Stimulated activated CD4-positive, alpha-beta T cell treated with anti-CD3 and anti-CD28 coated beads, Interleukin-4, amount 100 ng/mL, for 24 hours (primary cell): Measurements from ENCODE around the gene KCNIP3.
"Not testable (repeated sequence)": the region's sequence is repeated elsewhere in the genome, so short reads cannot be mapped to it uniquely, and the experiment has no call there.

Experiments
- DNase-seq: peaks from one replicate; pipeline ENCODE4 v3.0.0-alpha.2; 2020

KCNIP3 gene

GRCh38 chr2:95372216-95372829, 75.2 kb downstream of the KCNIP3 start:
- DNase-seq = no peak

- DNase-seq = no peak
Observed at GRCh38 chr2:95372845-95373244, 75.7 kb downstream of the KCNIP3 start.

GRCh38 chr2:95374029-95374428, 76.9 kb downstream of the KCNIP3 start:
- DNase-seq = no peak

GRCh38 chr2:95374451-95374920, 77.3 kb downstream of the KCNIP3 start:
- DNase-seq = no peak

DNA sequence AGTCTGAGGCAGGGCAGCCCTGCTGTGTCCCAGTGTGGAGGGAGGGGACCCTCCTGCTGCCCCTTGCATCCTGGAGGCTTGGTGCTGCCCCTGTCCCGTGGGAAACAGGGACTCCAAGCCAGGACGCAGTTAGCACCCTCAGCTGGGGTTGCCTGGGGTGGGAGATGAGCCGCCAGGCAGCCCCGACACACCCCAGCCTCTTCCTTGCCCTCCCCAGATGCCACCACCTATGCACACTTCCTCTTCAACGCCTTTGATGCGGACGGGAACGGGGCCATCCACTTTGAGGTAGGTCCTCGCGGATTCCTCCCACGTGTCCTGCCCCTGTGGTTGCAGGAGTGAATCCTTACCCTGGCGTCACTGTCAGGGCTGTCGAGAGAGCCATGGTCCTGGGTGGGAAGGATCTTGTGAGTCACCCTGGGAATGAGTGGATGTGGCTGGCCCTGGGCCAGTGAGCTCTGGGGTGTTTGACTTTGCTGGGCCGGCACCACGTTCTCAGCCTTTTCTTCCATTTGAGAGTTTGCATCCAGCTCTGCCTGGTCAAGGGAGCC, 77.8 kb downstream of the KCNIP3 start:
- DNase-seq = no peak

- no peak for DNase-seq
Observed at GRCh38 chr2:95375532-95376150, 78.5 kb downstream of the KCNIP3 start.

DNA sequence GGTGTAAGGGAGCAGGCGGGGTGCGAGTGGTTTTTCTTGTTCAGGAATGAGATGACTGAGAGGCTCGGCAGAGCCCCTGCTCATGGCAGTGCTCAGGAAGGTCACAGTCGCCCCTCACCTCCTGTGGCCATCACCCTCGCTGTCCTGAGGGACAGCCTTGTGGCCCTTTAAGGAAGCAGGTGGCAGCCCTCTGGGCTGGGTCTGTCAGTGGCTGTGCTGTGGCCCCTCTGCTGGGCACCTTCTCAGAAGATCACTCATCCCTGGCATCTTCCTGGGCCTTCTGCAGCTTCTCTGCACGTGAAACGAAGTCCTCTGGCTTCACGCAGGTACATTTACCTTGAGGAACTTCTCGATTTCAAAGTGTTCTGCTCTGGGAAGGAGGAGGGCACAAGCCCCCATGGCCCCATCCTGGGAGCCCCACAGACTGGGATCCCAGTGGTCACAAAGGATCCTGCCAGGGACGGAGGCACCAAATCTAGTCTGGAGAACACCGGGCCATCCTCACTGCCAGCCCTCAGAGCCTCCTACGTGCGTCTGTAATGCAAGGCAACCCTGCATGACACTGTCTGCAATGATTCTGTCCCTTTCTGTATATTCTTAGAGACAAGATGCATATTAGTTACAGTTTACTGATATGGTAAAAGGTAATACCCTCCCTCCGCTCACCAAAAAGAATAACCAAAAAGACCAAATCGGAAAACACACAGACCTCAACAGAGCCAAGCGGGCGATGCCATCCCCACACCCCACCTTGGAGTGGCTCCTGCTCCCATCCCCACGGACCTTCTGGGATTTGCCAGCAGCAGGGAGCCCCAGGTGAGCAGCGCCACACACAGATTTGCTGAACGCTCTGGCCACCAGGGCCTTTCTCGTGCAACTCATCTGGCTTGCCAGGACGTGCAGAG, 79.4 kb downstream of the KCNIP3 start:
- no peak for DNase-seq

- no peak for DNase-seq
Observed at GRCh38 chr2:95377216-95378123, 80.3 kb downstream of the KCNIP3 start.

DNA sequence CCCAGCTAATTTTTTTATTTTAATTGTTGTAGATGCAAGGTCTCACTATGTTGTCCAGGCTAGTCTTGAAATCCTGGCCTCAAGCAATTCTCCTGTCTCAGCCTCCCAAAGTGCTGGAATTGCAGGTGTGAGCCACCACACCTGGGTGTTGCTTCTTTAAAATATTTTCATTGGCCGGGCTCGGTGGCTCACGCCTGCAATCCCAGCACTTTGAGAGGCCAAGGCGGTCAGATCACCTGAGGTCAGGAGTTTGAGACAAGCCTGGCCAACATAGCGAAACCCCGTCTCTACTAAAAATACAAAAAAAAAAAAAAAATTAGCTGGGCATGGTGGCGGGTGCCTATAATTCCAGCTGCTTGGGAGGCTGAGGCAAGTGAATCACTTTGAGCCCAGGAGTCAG, 81.1 kb downstream of the KCNIP3 start:
- not testable (repeated sequence) for DNase-seq

DNA sequence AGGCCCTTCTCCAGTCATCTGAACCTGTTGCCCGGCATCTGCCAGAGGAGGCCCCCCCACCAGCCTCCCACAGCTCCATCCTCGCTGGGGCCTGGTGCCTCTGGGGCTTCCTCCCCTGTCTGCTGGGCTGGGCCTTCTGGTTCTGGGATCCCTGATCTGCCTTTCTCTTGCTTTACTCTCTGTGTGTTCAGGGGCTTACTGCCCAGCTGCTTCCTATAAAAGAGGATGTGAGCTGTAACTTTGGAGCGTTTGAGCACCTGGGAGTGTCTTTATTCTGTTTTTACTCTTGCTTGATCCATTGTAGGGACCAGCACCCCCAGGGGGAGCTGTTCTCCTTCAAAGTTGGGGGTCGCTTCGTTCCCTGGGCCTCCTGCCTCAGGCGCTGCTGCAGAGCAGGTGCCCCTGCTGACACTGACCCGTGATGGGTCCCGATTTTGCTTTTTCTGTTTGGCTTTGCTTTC, 82.3 kb downstream of the KCNIP3 start:
- no peak for DNase-seq

- no peak for DNase-seq
Observed at GRCh38 chr2:95380280-95380679, 83.1 kb downstream of the KCNIP3 start.

DNA sequence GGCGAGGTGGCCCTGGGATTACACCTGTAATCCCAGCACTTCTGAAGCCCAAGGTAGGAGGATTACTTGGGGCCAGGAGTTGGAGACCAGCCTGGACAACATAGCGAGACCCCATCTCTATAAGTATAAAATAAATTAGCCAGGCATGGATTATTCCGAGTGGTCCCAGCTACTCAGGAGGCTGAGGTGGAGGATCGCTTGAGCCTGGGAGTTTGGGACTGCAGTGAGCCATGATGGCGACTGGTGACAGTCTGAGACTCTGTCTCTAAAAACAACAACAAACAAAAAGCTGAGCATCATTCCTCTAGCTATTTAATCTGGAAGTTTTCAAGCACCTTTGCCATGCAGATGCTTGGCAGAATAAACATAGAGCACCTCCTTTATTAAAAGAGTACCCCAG, 83.6 kb downstream of the KCNIP3 start:
- no peak for DNase-seq

GRCh38 chr2:95381212-95382191, 84.4 kb downstream of the KCNIP3 start:
- DNase-seq = no peak

DNA sequence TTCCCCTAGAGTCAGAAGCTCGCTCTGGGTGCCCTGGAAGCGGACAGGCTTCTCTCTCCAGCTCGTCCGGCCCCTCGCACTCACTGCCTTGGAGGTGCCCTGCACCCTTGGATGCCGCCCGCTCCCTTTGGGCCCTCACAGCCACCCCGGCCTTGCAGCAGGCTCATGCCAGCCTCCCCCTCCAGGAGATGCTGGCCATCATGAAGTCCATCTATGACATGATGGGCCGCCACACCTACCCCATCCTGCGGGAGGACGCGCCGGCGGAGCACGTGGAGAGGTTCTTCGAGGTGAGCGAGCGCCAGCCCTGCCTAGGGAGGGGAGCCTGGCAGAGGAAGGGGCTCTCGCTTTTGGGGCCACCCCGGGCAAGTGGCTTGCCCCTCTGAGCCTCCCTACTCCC, 85.0 kb downstream of the KCNIP3 start:
- DNase-seq = no peak

DNA sequence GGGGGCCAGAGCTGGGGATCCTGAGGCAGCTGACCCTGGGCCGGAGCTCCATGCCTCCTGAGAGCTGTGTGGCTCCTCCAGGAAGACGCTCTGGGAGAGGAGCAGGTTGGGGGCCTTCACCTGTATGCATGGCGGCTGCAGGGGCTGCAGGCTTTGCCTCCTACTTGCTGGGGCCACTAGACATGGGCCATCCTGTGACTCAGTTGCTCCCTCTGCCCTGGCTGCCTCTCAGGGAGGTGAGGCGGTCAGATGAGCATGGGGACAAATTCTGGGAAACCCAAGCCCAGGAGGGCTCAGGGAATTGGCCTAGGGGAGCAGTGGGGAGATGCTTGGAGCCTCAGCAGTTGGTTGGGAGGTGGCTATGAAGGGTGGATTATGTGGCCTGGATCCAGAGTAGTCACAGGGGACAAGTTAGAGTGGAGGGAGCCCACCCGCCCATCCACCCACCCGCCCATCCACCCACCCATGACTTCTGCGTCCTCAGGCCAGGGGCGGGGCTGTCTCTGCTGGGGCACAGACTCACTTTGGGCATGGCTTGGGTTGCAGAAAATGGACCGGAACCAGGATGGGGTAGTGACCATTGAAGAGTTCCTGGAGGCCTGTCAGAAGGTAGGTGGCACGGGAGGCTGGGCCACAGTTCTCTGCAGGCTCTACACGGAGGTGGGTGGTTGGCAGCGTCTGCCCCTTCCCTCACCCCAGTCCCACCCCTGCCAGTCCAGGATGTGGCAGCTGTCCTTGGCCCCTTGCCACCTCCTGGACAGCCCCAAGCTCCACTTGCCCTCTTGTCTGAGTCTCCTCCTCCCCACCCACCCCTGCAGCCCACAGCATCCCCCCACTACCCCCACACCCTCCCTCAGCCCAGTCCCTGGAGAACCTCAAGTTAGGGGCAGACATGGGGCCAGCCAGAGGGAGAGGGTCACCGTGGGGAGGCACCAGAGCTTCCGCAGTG, 85.8 kb downstream of the KCNIP3 start:
- DNase-seq = no peak

- no peak for DNase-seq
Observed at GRCh38 chr2:95383635-95384027, 86.5 kb downstream of the KCNIP3 start.

- DNase-seq = no peak
Observed at GRCh38 chr2:95384854-95385569, 87.9 kb downstream of the KCNIP3 start.

DNA sequence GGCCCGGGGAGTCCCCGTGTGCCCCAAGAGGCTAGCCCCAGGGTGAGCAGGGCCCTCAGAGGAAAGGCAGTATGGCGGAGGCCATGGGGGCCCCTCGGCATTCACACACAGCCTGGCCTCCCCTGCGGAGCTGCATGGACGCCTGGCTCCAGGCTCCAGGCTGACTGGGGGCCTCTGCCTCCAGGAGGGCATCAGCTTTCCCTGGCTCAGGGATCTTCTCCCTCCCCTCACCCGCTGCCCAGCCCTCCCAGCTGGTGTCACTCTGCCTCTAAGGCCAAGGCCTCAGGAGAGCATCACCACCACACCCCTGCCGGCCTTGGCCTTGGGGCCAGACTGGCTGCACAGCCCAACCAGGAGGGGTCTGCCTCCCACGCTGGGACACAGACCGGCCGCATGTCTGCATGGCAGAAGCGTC, 88.4 kb downstream of the KCNIP3 start:
- no peak for DNase-seq

DNA sequence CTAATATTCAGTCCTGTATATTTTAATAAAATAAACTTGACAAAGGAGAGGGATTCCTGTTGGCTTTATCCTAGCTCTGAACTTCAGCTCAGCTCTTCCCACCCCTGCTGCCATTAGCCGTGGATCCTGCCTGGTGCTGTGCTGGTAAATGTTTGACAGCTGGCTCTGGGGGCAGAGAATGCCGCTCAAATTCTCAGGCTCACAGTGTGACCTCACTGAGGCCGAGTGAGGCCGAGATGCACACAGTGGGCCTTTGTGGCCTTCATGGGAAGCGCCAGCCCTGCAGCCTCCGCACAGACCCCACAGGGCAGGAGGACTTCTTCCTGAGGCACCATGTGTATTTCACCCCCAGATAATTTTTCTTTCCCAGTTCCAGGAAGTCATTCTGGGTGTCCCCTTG, 88.9 kb downstream of the KCNIP3 start:
- DNase-seq = no peak
